NCI-H748 (cell line): ENCODE measurements around the gene PACSIN2.

Experiments
- DNase-seq: peaks from one replicate; lab custom pipeline; 2025; ENCODE audit not compliant: unreplicated experiment; lab: John Stamatoyannopoulos, UW

Gene PACSIN2

GRCh38 chr22:42907404-42908373 lies 107.3 kb downstream of the PACSIN2 start:
- no peak for DNase-seq

GRCh38 chr22:42906605-42907348 lies 108.2 kb downstream of the PACSIN2 start:
- no peak for DNase-seq

GRCh38 chr22:42905702-42906183 lies 109.2 kb downstream of the PACSIN2 start:
- peak; percentile 56 for DNase-seq

GRCh38 chr22:42905217-42905616 lies 109.7 kb downstream of the PACSIN2 start:
- DNase-seq, result peak; percentile 51

- no peak for DNase-seq
Measured at GRCh38 chr22:42904050-42904449, 110.9 kb downstream of the PACSIN2 start.

- no peak for DNase-seq
Measured at GRCh38 chr22:42902875-42903510, 112.0 kb downstream of the PACSIN2 start.

- DNase-seq, result no peak
Measured at GRCh38 chr22:42901790-42902508, 113.0 kb downstream of the PACSIN2 start.

GRCh38 chr22:42897960-42898359 lies 117.0 kb downstream of the PACSIN2 start:
- no peak for DNase-seq

GRCh38 chr22:42895541-42895981 lies 119.4 kb downstream of the PACSIN2 start:
- no peak for DNase-seq

GRCh38 chr22:42895087-42895486 lies 119.9 kb downstream of the PACSIN2 start:
- no peak for DNase-seq

GRCh38 chr22:42893371-42894150 lies 121.4 kb downstream of the PACSIN2 start:
- DNase-seq, result no peak

- no peak for DNase-seq
Measured at GRCh38 chr22:42892571-42893316, 122.2 kb downstream of the PACSIN2 start.

GRCh38 chr22:42892156-42892555 lies 122.8 kb downstream of the PACSIN2 start:
- no peak for DNase-seq

GRCh38 chr22:42891696-42892095 lies 123.3 kb downstream of the PACSIN2 start:
- DNase-seq, result no peak

GRCh38 chr22:42891008-42891407 lies 123.9 kb downstream of the PACSIN2 start:
- no peak for DNase-seq

- DNase-seq, result no peak
Measured at GRCh38 chr22:42889304-42889703, 125.6 kb downstream of the PACSIN2 start.

GRCh38 chr22:42887523-42888507 lies 127.1 kb downstream of the PACSIN2 start:
- peak; percentile 37 for DNase-seq

GRCh38 chr22:42887120-42887519 lies 127.8 kb downstream of the PACSIN2 start:
- DNase-seq, result no peak
